Activated T-cell treated with anti-CD3 and anti-CD28 coated beads, Interleukin-2, amount 50 U/mL, for 72 hours (primary cell): ENCODE results near the gene NAP1L4. TPM values are rescaled to one million over a fixed set of nuclear protein-coding genes. Genes with fewer than 3 reads are reported as not detected.
A peak's percentile ranks its signal among the peaks of the same experiment; 100 is the strongest.

Source experiments
- ATAC-seq, 2 donors: fragments of 150-1000 bp; cut with Tn5 transposase; replicated peaks in 1 of 2; 2 replicates each; pipeline ENCODE4 v1.10.0; 2021; ENCODE audit warnings: moderate library complexity in 2 of 2, mild to moderate bottlenecking in 1 of 2
- DNase-seq, 2 donors: peaks; one replicate each; pipeline ENCODE4 v3.0.0; 2021 to 2022; ENCODE audit warnings: mixed read lengths in 1 of 2
- H3K27ac Mint-ChIP-seq: one replicate; pipeline ENCODE4 v1.8.0; 2022; ENCODE audit warnings: mild to moderate bottlenecking, moderate library complexity, mixed read lengths
- H3K27me3 Mint-ChIP-seq: one replicate; pipeline ENCODE4 v1.8.0; 2022; ENCODE audit warnings: low read depth, mixed read lengths
- H3K36me3 Mint-ChIP-seq, 2 donors: one replicate each; pipeline ENCODE4 v1.8.0; 2022; ENCODE audit warnings: mixed read lengths in 2 of 2, mild to moderate bottlenecking in 1 of 2; ENCODE audit not compliant: insufficient read depth in 2 of 2
- H3K4me1 Mint-ChIP-seq: one replicate; pipeline ENCODE4 v1.8.0; 2022; ENCODE audit warnings: low read depth, mixed read lengths
- H3K4me3 Mint-ChIP-seq, 2 donors: one replicate each; pipeline ENCODE4 v1.8.0; 2022; ENCODE audit warnings: mild to moderate bottlenecking in 2 of 2, mixed read lengths in 2 of 2, moderate library complexity in 2 of 2
- H3K9me3 Mint-ChIP-seq, 2 donors: one replicate each; pipeline ENCODE4 v1.8.0; 2022; ENCODE audit warnings: mixed read lengths in 2 of 2
- total RNA-seq, 2 donors: library from RNA; stranded (reverse); gene quantifications; one replicate each; pipeline ENCODE4 v1.2.3, GENCODE V29; 2022

Gene NAP1L4
- total RNA-seq, 2 donors from 2014 or later: 421 to 504 TPM

DNA sequence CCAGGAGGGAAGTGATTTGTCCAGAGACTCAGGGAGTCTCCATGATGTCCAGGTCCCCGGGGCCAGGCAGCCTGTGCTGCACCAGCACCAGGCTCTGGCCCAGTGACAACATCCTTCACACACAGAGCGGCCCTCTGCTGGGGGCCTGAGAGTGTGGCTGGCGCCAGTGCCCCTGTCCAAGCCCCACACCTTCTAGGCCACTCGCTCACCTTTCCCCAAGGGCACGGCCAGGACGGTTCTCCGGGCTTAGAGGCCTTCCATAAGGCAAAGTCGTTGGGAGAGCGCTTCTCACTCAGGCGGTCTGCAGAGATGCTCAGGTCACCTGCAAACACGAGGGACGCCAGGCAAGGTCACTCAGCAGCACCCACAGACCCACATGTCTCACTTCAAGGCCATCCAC lies 27.9 kb upstream of the NAP1L4 start:
- Mint-ChIP-seq H3K36me3 (peaks cover 13 to 40% of the 10 kb centered on the region in 2 donors), H3K27me3 (no peaks in the 10 kb centered on the region), H3K4me1 (peaks cover 51% of the 10 kb centered on the region), H3K4me3 (no peak overlapping the region), H3K9me3 (no peaks in the 10 kb centered on the region), H3K27ac (peak overlapping the region; percentile 13)
- no peak for ATAC-seq
- DNase-seq: no peak

DNA sequence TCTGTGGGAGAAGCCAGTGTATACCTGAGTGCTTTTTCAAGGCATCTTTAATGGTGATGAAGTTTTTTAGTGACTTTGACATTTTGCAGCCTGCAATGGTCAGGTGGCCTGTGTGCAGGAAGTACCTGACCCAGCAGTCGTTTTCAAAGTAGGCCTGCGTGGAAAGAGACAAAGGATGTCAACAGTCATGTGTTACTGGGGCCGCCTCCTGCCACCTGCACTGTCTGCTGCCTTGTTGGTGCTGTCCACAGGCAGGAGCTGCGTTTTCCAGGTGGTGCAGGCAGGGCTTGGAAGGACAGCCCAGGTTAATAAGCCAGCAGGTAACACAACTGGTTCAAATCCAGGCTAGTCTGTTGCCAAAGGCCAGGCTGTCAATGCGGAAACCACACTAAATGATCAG lies 26.5 kb upstream of the NAP1L4 start:
- Mint-ChIP-seq H3K4me1 (peaks cover 59% of the 10 kb centered on the region), H3K9me3 (no peaks in the 10 kb centered on the region), H3K27ac (peak overlapping the region; percentile 62), H3K4me3 (no peak overlapping the region), H3K36me3 (peaks cover 13 to 41% of the 10 kb centered on the region in 2 donors), H3K27me3 (no peaks in the 10 kb centered on the region)
- ATAC-seq (no peak), DNase-seq (no peak)

DNA sequence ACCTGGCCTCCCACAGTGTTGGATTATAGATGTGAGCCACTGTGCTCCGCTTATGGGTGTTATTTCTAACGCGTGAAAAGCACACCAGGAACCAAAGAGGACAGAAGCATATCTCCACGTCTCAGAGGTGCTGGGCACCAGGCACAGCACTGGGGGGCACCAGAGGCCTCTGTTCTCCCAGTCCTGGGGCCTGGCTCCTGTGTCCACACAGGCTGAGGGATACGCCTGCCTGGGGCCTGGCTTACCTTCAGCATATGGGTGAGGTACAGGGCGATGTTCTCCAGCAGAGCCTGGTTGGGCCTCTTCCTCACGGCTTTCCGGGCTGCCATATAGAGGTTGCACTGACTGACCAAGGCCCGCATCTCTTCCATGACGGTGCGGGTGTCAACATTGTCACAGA lies 24.7 kb upstream of the NAP1L4 start:
- H3K4me1 Mint-ChIP-seq: peaks cover 45% of the 10 kb centered on the region
- ATAC-seq (no peak), DNase-seq (no peak)
- peak overlapping the region; percentile 60 for H3K27ac Mint-ChIP-seq
- no peak overlapping the region for H3K4me3 Mint-ChIP-seq
- no peaks in the 10 kb centered on the region for H3K27me3 Mint-ChIP-seq
- H3K36me3 Mint-ChIP-seq: peaks cover 10 to 37% of the 10 kb centered on the region in 2 donors
- H3K9me3 Mint-ChIP-seq: no peaks in the 10 kb centered on the region

DNA sequence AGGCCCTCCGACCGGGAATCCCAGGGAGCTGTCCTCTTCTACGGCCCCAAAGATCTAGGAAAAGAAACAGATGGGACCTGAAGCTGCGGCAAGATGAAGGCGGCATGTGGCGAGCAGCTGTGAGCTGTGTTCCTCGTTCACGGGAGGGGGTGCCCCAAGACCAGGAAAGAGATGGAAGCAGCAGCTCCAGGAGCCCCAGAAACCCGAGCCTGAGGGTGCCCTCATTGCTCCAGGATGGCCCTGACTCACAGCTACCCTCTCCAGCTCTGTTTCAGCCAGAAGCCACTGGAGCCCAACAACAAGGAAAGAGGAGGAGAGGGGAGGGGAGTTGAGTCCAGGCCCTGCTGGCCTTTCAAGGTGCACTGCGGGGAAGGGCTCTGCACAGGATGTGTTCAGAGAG lies 23.7 kb upstream of the NAP1L4 start:
- H3K27me3 Mint-ChIP-seq: no peaks in the 10 kb centered on the region
- ATAC-seq (no peak), DNase-seq (no peak)
- no peak overlapping the region for H3K4me3 Mint-ChIP-seq
- peaks cover 47% of the 10 kb centered on the region for H3K4me1 Mint-ChIP-seq
- peaks cover 11 to 36% of the 10 kb centered on the region in 2 donors for H3K36me3 Mint-ChIP-seq
- H3K9me3 Mint-ChIP-seq: no peaks in the 10 kb centered on the region
- H3K27ac Mint-ChIP-seq: no peak overlapping the region

DNA sequence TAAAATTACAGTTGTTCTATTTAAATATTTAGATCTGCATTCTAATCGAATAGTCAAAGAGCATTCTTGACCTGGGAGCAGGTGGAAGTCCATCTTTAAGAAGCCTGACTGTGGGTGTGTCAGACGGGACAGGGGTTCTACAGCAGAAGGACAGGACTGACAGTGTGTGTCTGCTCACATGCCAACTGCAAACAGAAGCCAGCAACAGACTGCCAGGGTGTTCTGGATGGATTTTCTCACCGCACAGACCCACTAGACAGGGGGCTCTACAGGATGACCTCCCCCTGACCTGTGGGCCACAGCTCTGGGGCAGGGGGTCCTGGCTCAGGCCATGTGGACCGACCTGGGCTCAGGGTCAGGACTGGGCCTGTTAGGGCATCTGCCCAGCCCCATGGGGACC lies 22.8 kb upstream of the NAP1L4 start:
- DNase-seq (no peak), ATAC-seq (no peak)
- Mint-ChIP-seq H3K36me3 (peaks cover 9 to 33% of the 10 kb centered on the region in 2 donors), H3K27ac (peak overlapping the region; percentile 93), H3K4me3 (peak overlapping the region; percentile 50 to 58), H3K27me3 (no peaks in the 10 kb centered on the region), H3K9me3 (no peaks in the 10 kb centered on the region), H3K4me1 (peaks cover 53% of the 10 kb centered on the region)

DNA sequence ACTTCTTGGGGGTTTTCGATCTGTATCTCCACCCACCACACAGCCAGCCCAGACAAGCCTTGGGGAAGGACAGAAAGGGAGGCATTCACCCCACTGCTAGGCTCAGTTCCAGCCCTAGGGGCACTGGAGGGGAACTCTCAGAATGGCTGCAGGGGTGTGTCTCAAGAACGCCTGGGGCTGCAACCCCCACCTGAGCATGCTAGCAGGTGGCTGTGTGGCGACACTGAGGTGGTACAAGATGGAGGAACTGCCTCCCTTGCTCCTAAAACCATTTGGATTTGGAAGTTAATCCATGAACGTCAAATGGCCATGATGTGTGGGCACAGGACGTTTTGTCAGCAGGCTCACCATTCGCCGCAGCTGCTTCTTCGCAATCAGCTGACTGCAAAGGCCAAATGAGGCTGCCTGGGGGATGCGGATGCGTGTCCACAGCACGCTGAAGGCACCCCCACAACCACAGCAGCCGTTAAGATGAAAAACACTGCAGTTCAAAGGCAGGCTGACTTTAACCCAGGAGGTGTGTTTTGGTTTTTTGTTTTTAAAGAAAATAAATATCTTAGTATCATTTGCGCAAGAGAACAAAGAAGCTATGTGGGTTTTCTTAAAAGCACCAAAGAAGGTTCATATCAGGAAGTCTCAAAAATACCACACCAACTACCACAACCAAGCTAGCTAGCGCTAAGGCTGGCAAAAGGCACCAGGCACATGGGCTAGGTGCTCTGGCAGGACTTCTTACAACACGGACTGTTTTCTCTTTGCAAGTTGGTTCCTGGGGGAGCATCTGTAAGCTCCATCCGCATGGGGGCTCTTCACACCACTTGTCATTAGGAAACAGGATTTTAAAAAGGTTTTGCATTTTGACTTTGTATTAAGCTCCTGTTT lies 22.2 kb upstream of the NAP1L4 start:
- peak overlapping the region; percentile 93 for H3K27ac Mint-ChIP-seq
- ATAC-seq (peak; percentile 83 to 89), DNase-seq (peak; percentile 83 to 88)
- no peaks in the 10 kb centered on the region for H3K27me3 Mint-ChIP-seq
- peak overlapping the region; percentile 50 to 58 for H3K4me3 Mint-ChIP-seq
- H3K36me3 Mint-ChIP-seq: peaks cover 11 to 33% of the 10 kb centered on the region in 2 donors
- no peaks in the 10 kb centered on the region for H3K9me3 Mint-ChIP-seq
- H3K4me1 Mint-ChIP-seq: peaks cover 59% of the 10 kb centered on the region

DNA sequence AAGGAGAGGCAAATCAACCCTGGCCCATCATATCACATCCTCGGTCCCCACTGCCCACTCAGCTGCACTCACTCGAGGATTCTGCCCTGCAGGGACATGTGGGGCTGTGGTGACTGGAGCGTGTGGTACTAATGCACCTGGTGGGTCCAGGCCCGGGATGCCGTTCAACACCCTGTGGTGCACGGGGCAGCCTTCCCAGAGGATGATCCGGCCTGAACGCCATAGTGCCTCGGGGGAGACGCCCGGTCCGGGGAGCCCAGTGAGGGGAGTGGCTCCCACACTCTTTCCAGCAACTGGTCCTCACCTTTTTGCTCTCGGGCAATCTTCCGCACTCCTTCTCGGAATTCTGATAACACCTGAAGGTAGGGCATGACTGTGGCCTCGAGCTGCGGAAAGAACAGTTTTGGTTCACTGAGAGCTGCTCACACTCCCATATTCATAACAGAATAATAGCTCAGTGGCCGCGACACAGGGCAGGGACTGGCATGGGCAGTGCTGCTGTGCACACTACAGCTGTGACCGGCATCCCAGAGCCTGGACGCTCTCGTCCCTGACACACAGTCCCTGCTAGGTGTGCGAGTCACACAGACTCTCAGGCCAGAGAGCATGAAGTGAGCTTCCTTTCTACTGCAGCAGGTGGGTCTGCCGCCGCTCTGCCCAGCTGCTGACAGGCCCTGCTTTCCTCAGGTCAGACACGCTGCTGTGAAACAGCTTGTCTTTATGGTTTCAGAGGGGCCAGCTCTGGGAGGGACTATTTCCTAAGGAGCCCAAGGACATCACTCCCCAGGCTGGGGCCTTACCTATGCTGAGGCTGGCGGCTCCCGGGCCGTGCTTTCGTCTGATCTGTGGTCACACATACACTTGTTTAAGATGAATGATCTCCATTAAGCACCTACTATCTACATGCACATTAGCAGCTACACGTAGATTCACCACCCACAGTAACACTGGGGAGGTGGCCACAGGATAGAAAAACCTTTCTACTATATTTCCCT lies 20.1 kb upstream of the NAP1L4 start:
- DNase-seq (no peak), ATAC-seq (no peak)
- Mint-ChIP-seq H3K36me3 (peaks cover 10 to 31% of the 10 kb centered on the region in 2 donors), H3K4me3 (no peak overlapping the region), H3K9me3 (no peaks in the 10 kb centered on the region), H3K27ac (no peak overlapping the region), H3K4me1 (peaks cover 76% of the 10 kb centered on the region), H3K27me3 (no peaks in the 10 kb centered on the region)

DNA sequence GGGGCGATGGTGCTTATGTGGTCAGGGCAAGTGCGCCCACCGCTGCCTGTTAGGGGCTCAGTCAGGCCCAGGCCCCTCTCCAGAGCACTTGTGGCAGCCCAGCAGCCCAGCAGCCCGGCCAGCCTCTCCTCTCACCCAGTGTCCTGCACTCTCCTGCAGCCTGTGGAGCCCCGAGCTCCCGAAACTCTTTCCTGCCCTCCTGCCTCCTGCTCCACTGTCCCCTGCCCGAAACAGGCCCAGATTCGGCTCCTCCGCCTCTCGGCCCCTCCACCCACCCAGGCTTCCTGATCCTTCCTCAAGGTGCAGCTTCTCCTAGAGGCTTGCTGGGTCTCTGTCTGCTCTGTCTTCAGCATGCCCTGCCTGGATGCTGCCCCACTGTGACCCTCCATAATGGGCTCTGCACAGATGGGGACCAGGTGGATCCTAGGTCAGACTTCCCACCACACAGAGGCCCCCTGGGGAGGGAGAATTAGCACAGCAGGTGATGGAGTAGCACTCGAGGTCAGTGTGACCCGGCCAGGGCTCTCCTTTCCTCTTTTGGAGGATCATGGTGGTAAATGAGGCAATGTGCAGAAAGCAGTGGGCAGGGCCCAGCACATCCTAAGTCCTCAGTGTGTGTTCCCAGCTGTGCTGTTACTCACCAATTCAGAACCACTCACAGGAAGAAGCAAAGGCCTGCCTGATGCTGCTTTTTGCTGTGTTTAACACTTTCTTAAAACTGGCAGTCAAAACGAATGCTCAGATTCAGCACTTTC lies 18.6 kb upstream of the NAP1L4 start:
- Mint-ChIP-seq H3K27ac (peak overlapping the region; percentile 97), H3K36me3 (peaks cover 13 to 31% of the 10 kb centered on the region in 2 donors), H3K4me1 (peaks cover 62% of the 10 kb centered on the region), H3K4me3 (peak overlapping the region; percentile 11 to 74), H3K9me3 (no peaks in the 10 kb centered on the region), H3K27me3 (no peaks in the 10 kb centered on the region)
- DNase-seq (peak in 1 of 2 donors; percentile 34), ATAC-seq (peak in 1 of 2 donors; percentile 40)

DNA sequence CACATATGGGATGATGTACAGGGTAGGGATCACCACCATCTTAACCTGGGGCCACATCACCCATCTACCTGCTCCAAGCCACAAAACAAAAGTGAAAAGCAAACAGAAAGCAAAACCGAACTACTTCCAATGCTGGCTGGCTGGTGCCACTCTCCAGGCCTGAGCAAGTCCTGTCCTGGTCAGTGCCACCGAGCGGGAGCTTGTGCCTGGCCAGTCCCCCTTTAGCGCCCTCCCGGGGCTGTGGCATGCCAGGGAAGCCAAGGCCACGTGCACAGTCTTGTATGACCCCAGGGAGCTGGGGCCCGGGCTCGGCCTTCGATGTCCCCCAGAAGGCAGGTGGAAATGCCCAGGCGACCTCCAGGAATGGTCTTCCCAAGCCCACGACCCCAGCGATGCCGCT lies 17.9 kb upstream of the NAP1L4 start:
- no peak for DNase-seq
- peaks cover 55% of the 10 kb centered on the region for H3K4me1 Mint-ChIP-seq
- no peak for ATAC-seq

DNA sequence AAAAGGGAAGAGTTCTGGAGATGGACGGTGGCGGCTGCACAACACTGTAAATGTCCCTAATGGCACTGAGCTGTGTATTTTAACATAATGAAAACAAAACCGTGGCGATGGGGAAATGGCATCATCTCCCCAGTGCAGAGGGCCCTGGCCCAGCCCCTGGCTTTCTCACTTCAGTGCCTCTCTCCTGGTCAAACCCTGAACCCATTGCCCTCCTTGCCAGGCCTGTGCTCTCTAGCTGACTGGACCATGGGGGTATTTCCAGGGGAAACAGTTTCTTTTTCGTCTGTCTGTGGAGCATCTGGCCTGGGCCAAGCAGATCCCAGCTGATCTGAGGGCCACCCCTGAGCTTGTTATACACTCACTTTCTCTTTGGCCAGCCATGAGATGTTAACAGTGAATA lies 17.4 kb upstream of the NAP1L4 start:
- Mint-ChIP-seq H3K27ac (peak overlapping the region; percentile 79), H3K9me3 (no peaks in the 10 kb centered on the region), H3K36me3 (peaks cover 16 to 38% of the 10 kb centered on the region in 2 donors), H3K27me3 (no peaks in the 10 kb centered on the region), H3K4me3 (peak overlapping the region in 1 of 2 donors; percentile 31), H3K4me1 (peaks cover 49% of the 10 kb centered on the region)
- DNase-seq (no peak), ATAC-seq (no peak)

More for the DNA sequence above, 17.9 kb upstream of the NAP1L4 start:
- H3K27ac Mint-ChIP-seq: peak overlapping the region; percentile 79
- H3K27me3 Mint-ChIP-seq: no peaks in the 10 kb centered on the region
- H3K4me3 Mint-ChIP-seq: peak overlapping the region in 1 of 2 donors; percentile 31
- H3K36me3 Mint-ChIP-seq: peaks cover 15 to 36% of the 10 kb centered on the region in 2 donors
- H3K9me3 Mint-ChIP-seq: no peaks in the 10 kb centered on the region

DNA sequence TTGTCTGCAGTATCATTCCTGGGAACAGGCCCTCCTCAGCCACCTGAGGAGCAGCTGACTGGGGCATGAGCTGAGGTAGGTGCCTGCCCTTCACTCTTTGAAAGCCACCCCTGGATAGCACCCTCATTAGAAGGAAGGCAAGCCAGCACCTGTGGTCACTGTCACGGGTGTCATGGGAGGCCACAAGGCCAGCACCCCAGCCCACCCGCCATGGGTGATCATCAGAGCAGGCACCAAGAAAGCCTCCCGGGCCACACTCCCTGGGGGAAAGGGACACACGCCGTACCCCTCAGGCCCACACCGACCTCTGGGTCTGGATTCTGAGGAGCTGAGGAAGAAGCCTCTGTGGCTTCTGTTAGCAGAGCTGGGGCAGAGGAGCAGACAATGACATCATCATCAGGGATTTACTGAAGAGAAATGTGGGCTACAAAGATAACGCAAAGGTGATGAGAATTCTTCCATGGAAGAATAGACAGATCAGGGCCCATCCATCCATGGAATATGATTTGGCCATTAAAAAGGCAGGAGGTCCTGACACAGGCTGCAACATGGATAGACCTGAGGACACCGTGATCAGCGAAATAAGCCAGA lies 16.7 kb upstream of the NAP1L4 start:
- ATAC-seq (no peak), DNase-seq (no peak)
- H3K36me3 Mint-ChIP-seq: peaks cover 21 to 44% of the 10 kb centered on the region in 2 donors
- peak overlapping the region; percentile 39 for H3K27ac Mint-ChIP-seq
- no peak overlapping the region for H3K4me3 Mint-ChIP-seq
- H3K27me3 Mint-ChIP-seq: no peaks in the 10 kb centered on the region
- H3K9me3 Mint-ChIP-seq: no peaks in the 10 kb centered on the region
- H3K4me1 Mint-ChIP-seq: peaks cover 43% of the 10 kb centered on the region

DNA sequence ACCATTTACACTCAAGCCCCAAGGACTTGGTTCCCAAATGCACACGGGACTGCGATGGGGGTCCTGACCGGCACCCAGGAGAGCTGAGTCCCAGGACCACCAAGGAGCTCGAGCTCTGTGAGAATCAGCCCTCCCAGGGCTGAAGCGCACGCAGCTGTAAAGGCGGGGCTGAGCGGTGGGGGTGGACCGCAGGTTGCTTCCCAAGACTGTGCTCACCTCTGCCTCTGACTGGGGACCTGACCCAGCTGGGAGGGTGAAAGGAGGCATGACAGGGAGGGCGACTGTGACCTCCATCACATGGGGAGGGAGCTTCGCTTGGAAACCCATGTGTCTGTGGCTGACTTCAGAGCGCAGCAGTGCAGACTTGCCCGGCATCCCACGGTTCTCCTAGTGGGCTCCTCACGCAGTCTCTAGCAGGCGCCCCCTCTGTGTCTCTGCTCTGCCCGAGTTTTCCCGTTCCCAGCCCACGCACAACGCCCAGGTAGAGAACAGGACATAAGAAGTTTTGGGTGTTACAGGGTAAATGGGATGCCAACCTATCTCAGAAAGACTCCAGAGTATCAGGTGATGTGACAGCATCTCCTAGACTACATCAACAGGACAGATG lies 15.4 kb upstream of the NAP1L4 start:
- Mint-ChIP-seq H3K27me3 (no peaks in the 10 kb centered on the region), H3K27ac (peak overlapping the region; percentile 34), H3K4me1 (peaks cover 38% of the 10 kb centered on the region), H3K9me3 (no peaks in the 10 kb centered on the region), H3K36me3 (peaks cover 25 to 47% of the 10 kb centered on the region in 2 donors), H3K4me3 (no peak overlapping the region)
- DNase-seq (no peak), ATAC-seq (no peak)
